HUDEP-2 (cell line): ENCODE measurements around the gene ETV5.

Source experiments
- DNase-seq, 76 experiments: peaks; one replicate each; lab custom pipeline; 2025; ENCODE audit not compliant: unreplicated experiment in 76 of 76; lab: John Stamatoyannopoulos, UW

The ETV5 gene

GRCh38 chr3:186070996-186071395 is 37.9 kb downstream of the ETV5 start:
- DNase-seq, result no peak

DNA sequence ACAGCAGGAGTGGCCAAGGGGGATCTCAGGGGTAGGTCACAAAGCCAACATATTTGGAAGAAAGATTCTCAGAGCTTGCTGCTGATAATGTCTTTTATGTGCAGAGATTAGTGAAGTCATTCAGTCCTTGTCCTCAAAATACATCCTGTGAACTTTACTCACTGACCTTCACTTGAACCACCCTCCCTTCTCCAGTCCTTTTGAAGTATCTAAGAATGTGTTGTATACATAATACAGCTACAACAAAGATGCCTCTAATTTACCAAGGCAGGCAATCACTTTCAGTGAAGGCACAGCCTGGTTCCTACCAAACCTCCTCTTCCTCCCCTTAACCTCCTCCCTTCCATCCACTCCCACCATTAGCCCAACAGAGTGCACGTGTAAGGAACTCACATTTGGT is 38.3 kb downstream of the ETV5 start:
- DNase-seq, result no peak

- DNase-seq, result no peak
Observed at GRCh38 chr3:186070133-186070532, 38.8 kb downstream of the ETV5 start.

DNA sequence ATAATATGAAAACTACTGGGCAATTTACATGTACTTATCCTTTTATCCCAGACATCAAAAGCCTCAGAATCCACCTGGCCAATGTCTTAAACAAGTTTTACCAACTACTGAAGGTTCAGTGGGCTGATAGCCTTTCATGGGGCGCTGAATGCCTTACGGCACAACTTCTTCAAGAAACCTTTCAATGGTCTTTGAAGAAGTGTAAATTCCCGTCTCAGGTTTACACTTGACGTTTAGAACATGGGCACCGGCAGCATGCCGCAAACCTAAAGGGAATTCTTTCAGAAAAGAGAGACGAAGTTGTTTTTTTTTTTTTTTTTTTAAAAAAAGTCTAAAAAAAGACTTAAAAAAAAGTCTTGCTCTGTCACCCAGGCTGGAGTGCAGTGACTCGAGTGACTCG is 39.7 kb downstream of the ETV5 start:
- DNase-seq, result no peak

DNA sequence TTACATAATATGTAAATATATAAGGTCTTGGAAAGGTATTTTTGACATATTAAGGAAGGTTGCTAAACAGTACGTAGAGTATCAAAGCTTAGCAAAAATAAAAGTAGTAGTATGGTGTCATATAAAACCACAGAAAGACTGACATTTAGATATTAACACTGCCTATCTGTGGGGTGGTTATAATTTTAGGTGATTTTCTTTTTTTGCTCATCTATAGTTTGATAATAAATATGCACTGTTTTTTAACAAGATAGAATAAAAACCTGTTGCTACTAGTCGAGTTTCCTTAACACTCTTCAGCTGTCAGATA is 40.7 kb downstream of the ETV5 start:
- DNase-seq, result no peak

- DNase-seq, result no peak
Observed at GRCh38 chr3:186067360-186068242, 41.3 kb downstream of the ETV5 start.

DNA sequence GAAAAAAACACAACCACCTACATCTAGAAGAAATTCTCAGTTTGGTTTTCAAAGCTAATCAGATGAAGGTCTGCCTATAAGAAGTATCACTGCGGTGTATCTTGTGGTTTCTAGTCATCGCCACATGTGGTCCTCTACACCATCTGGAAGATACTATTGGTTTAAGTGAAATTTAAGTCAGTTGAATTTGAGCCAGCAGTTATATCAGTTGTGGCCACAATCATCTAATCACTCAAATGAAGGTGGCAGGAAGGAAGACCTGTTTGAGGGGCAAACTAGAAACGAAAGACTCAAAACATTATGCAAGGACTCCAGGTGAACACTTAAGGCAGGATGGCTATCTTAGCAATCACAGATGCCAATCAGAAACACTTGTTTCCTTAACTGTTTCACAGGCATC is 48.7 kb downstream of the ETV5 start:
- DNase-seq, result peak in 3 of 76 experiments; percentile 14 to 31 (median 27)

DNA sequence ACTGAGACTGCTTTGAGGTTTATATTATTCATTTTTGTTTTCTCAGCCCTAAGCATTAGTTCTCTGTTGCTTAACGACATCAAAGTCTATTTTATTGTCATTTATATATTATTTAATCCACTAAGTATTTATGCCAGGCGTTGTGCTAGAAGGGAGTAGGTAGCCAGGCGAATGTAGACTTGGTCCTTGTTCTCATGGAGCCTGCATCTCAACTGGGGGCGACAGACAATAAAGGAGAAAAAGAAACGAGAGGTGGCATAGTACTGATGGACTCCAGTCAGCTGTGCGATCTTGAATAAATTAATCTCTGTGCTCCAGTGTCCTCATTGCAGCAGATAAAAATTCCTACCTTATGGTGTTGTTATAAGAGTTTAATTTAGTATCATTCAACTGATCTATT is 49.7 kb downstream of the ETV5 start:
- DNase-seq, result no peak

- DNase-seq, result no peak
Observed at GRCh38 chr3:186058225-186058624, 50.7 kb downstream of the ETV5 start.

DNA sequence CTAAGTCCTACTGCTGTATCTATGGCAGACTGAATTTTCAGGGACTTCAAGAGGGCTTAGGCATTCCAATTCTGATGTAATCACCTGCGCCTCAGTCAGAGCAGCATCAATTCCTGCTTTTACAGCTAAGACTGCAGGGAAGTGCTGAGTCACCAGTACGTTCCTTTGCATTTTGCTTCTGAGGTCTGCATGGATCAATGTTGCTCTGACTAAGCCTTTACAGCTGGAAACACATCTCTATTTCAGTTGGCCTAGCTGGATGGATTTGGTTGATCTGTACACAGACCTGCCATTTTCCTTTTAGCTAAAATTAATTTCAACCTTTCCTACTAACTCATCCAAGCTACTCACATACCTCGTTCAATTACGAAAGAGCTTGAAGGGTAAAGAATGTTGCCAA is 51.3 kb downstream of the ETV5 start:
- DNase-seq, result no peak

GRCh38 chr3:186054792-186055352 is 54.0 kb downstream of the ETV5 start:
- DNase-seq, result no peak

DNA sequence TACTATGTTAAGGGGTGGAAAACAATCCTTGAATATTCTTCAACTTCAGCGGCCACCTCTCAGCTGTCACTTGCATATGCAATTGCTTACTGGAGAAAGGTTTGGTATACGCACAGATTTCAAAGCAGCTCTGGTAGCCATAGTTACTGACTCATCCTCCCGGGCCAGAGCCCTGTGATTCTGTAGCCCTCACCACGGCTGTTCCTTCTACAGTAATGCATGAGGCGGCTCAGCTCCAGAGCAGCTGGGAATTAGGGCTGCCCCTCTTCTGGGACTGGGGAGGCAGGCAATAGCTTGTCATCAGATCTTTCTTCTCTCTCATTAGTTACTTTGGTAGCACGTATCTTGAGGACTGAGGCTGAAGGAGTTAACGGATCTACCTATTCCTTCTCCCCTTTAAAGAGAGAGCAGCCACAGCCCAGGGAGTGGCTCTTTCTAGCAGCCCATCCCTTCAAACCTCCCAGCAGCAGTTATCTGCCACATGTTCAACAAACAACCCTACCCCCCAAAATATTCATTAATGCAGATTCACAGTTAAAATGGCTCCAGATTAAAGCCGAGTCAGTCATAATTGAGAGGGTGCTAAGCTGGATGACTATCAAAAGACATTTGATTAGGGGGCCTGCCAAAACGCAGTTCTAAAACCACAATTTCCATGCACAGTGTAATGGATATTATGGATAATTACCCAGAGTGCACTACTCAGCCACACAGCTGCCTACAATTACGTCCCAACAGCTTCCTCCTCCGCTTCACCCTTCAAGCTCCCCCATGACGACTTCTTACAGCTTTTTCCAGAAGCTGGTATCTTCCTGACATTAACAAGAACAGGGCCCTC is 54.7 kb downstream of the ETV5 start:
- DNase-seq, result no peak

DNA sequence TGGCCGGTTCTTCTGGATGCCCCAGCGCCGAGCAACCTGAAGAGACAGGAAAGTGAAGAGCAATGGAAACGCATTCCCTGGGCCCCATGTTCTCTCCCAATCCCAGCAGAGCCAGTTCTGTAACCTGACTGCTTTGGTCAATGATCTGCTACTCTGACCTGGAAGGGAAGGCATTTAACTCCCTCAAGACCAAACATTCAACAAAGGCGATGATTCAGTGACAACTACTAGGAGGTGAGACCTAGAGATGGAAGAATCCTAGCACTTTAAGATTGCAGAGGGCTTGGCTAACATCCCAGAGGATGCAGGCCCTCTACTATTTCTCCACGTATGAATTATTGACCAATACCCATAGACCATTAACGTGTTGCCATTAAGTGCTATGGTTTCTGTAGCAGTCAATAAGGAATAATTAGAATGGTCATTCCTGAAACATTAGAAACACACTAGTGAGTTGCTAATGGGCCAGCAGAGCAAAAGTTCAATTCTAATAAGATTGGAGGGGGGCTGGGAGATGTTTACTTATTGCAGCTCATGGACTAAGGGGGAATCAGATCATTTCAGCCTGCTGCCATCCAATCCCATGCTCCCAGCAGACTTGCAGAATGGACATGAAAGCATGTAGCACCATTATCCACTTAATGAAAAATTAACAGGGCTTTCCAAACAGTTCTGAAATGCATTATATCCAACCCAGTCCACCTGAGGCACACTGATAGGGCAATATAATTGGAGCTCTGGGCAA is 56.6 kb downstream of the ETV5 start:
- no peak for DNase-seq

DNA sequence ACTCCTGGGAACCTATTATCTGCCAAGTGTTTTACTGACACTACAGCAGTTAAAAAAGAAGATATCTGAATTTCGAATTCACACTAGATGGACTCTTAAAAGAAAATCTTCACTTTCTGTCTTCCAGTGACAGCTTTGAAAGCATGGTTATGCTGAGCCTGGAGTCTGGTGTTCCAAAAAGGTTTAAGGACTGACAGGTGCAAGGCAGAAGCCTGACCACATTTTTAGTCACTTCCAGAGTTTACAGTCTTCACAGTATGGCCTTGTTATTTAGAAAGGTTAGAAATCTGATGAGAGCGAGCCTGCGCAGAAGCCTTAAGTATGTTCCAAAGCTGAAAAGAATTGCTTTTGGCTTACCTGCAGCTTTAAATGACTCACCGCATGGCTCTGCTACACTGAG is 59.9 kb downstream of the ETV5 start:
- no peak for DNase-seq

GRCh38 chr3:186048119-186048518 is 60.8 kb downstream of the ETV5 start:
- DNase-seq, result no peak

DNA sequence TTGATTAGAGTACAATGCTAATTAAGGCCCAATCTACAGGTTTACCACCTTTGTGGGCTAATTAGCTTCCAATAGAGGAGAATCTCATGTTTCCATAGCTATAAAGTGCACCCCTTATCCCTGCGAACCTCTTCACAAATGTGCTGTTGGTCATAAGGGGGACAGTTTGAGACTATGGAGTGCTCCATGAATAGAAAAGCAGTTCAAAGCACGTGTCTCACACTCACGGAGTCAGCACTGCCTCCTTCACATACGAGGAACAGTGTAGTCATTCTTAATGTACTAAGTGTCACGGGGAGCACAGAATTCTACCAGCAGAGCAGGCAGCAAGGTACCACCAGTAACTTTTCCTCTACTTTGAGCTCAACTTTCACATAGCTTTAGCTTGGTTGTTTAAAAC is 62.1 kb downstream of the ETV5 start:
- DNase-seq, result no peak

GRCh38 chr3:186044968-186045367 is 63.9 kb downstream of the ETV5 start:
- no peak for DNase-seq

GRCh38 chr3:186044427-186044826 is 64.5 kb downstream of the ETV5 start:
- DNase-seq, result no peak

DNA sequence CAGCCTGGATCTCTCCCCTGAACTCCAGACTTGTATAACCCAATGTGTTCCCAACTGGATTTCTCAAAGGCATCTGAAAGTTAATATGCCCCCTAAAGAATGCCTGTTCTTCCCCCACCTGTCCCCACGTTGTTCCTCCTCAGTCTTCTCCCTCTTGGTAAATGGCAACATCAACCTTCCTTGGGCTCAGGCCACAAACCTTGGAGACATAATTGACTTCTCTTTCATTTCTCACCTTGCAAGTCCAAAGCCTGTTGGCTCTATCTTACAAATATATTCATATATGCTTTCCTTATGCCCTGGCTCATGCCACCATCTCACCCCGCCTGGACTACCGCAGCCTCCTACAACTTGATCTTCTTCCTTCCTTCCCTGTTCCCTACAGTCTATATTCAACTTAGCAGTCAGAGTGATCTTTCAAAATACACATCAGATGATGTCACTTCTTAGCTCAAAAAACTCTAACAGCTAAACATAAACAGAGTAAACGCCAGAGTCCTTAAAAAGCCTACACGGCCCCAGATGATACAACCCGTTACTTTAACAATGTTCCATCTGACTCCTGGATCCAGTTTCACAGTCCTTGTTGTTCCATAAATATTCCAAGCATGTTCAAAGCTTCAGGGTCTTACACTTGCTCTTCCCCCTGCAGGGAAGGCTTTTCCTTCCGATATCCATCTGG is 66.2 kb downstream of the ETV5 start:
- no peak for DNase-seq

- DNase-seq, result no peak
Observed at GRCh38 chr3:186042036-186042435, 66.9 kb downstream of the ETV5 start.
